Measurements from ENCODE around the gene CSF2RB. TPM values are rescaled to one million over a fixed set of nuclear protein-coding genes. Genes with fewer than 3 reads are reported as not detected.

CSF2RB gene
- total RNA-seq, 1 experiment from 2014 or later, result not detected

DNA sequence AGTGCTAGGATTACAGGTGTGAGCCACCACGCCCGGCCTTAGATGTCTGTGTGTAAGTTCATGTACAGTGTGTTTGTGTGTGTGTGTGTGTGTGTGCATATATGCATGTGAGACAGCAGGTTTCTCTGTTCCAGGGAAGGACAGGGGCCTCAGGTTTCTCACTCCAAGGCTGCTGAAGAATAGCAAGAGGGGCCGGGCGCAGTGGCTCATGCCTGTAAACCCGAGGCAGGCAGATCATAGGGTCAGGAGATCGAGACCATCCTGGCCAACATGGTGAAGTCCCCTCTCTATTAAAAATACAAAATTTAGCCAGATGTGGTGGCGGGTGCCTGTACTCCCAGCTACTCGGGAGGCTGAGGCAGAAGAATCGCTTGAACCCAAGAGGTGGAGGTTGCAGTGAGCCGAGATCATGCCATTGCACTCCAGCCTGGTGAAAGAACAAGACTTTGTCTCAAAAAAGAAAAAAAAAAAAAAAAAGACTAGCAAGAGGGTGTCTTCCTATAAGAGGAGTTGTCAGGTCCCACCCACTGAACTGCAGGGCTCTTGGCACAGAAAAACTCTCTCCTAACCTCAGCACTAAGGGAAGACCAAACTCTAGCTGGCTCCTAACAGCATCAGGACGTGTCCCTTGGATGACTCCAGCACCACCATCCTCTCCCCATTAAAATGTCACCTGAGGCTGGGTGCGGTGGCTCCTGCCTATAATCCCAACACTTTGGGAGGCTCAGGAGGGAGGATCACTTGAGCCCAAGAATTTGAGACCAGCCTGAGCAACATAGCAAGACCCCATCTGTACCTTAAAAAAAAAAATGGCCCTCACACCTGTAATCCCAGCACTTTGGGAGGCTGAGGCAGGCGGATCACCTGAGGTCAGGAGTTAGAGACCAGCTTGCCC, 65.8 kb downstream of the CSF2RB start:
- H3K4me1 Mint-ChIP-seq, result peaks cover 5 to 13% of the 10 kb centered on the region in 2 experiments; a peak in 3 of 4 replicates
- DNase-seq, result no peak
- Histone ChIP-seq H3T11ph (ENCODE audit: low read length) (no peak overlapping the region), H2BK12ac (ENCODE audit: insufficient read length, low read depth, low read length) (no peak overlapping the region), H2AK5ac (ENCODE audit: insufficient read length, low read length) (no peak overlapping the region), H3K9me3 (ENCODE audit: control insufficient read depth, low read depth, low read length) (no peaks in the 10 kb centered on the region), H3K18ac (ENCODE audit: insufficient read length, low read depth, low read length) (no peak overlapping the region), H2BK20ac (ENCODE audit: low read depth, low read length, poor library complexity, severe bottlenecking) (peak overlapping the region; percentile 27), H3K23ac (ENCODE audit: insufficient read length, low read depth, low read length) (no peak overlapping the region), H2AFZ (ENCODE audit: low read length) (no peak overlapping the region), H3K27ac (ENCODE audit: insufficient read length, low read depth, low read length) (no peak overlapping the region), H3K27me3 (ENCODE audit: insufficient read depth, low read length) (no peaks in the 10 kb centered on the region), H4K20me1 (ENCODE audit: control insufficient read depth, insufficient read depth, insufficient read length) (no peaks in the 10 kb centered on the region), H3K56ac (ENCODE audit: insufficient read length, low read depth, low read length) (no peak overlapping the region), H4K5ac (ENCODE audit: insufficient read length, low read depth, low read length) (no peak overlapping the region), H3K4me2 (ENCODE audit: insufficient read depth, insufficient read length, low read length) (no peak overlapping the region), H3K9ac (ENCODE audit: extremely low read depth, insufficient read length, low read length) (no peak overlapping the region), H2BK120ac (ENCODE audit: low read depth, low read length, poor library complexity, severe bottlenecking) (no peak overlapping the region), H2BK5ac (ENCODE audit: insufficient read length, low read length) (no peak overlapping the region), H3K14ac (ENCODE audit: insufficient read depth, low read length) (no peak overlapping the region), H3K4me1 (ENCODE audit: insufficient read depth, low read length) (no peaks in the 10 kb centered on the region), H3K79me2 (ENCODE audit: insufficient read depth, low read length) (no peaks in the 10 kb centered on the region), H3K23me2 (ENCODE audit: insufficient read length, low read depth, low read length, poor library complexity, severe bottlenecking) (peaks cover 3% of the 10 kb centered on the region), H4K8ac (replicated peaks; ENCODE audit: insufficient read length, low read depth, low read length) (no peak overlapping the region), H3K79me1 (ENCODE audit: insufficient read depth, low read depth, low read length, poor library complexity, severe bottlenecking) (no peaks in the 10 kb centered on the region), H3K4ac (ENCODE audit: low read depth, low read length) (no peak overlapping the region), H4K91ac (ENCODE audit: insufficient read length, low read depth, low read length) (no peak overlapping the region), H2BK15ac (ENCODE audit: low read depth, low read length) (no peak overlapping the region)
- no peak overlapping the region for H3K27ac Mint-ChIP-seq
- H3K36me3 Mint-ChIP-seq (ENCODE audit: insufficient read depth in 1 of 3, low read depth in 3 of 3), result no peaks in the 10 kb centered on the region
- TF ChIP-seq CTCF (conservative IDR thresholded peaks at IDR 0.05), result no peak
- WGBS (ENCODE audit: extremely low coverage, insufficient read length, low lambda C conversion rate), result no CpG with 5 or more reads among the region's 13 CpGs
- H3K4me3 Mint-ChIP-seq, result no peak overlapping the region
- peaks cover 0 to 2% of the 10 kb centered on the region in 2 experiments; a peak in 1 of 5 replicates for H3K9me3 Mint-ChIP-seq
- H3K27me3 Mint-ChIP-seq (ENCODE audit: low read depth), result peaks cover 51% of the 10 kb centered on the region
